SHP77 treated with DMSO at 0.1 percent for 48 hours (cell line): ENCODE measurements around the gene PCDHB15.
"Not testable (repeated sequence)": the region's sequence is repeated elsewhere in the genome, so short reads cannot be mapped to it uniquely, and the experiment has no call there.

Experiments used
- DNase-seq: peaks from one replicate; lab custom pipeline; 2025; lab: John Stamatoyannopoulos, UW

PCDHB15 gene

DNA sequence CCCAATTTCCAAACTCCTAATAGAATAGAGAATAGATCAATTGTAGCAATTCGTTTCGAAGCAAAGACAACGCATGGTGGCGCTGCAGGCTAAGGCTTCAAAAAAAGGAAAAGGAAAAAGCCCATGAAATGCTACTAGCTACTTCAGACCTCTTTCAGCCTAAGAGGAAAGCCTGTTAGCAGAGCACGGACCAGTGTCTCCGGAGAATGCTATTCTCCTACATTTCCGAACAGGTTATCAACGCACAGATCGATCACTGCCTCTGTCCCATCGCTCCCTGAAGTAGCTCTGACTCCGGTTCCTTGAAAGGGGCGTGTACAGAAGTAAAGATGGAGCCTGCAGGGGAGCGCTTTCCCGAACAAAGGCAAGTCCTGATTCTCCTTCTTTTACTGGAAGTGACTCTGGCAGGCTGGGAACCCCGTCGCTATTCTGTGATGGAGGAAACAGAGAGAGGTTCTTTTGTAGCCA, at the start of gene PCDHB15:
PCDHB15 (plus strand) TSS at position 146 of the 468 bp plus-strand sequence; CDS start at position 330, 184 bp downstream.
- no peak for DNase-seq

DNA sequence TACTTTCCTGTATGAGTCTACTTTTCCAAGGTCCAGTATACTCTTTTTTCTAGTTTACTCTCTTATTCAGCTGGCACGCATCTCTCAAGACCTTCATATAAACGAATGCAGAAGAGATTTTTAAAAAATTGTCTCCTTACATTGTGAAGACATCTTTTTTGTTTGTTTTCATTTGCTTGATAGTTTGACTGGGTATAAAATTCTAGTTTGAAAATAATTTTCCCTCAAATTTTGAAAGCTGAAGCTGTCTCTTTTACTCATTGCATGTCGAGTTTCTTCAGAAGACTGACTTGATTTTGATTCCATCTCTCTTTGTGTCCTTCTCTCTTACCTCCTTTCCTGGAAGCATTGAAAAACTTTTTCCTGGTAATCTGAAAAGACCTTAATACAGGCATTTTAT, 48.8 kb upstream of the PCDHB15 start:
- DNase-seq = no peak

DNA sequence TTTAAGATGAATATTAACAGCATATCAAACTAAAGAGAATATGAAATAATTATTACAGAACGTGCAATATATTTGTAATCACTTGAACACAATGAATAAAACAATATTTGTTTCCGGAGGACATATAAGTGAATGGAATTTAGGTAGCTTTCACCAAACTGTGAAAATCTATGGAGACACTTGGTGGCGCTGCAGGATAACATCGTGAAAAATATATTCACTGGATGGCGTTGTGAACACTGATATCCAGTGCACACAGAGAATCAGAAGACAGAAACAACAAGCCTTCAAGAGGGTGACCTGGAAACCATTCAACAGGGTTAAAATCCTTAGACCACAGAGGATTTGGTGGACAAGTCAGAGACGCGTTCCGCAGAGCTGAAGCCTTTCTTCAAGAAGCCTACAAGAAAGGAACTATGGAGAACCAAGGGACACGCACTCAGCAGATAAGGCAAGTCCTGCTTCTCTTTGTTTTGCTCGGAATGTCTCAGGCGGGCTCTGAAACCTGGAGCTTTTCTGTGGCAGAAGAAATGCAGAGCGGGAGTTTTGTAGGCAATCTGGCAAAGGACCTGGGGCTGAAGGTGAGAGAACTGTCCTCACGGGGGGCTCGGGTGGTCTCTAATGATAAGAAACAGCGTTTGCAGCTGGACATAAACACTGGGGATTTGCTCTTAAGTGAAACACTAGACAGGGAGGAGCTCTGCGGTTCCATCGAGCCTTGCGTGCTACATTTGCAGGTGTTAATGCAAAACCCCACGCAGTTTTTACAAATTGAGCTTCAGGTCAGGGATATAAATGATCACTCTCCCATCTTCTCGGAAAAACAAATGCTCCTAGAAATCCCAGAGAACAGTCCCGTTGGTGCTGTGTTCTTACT, 45.6 kb upstream of the PCDHB15 start, which contains the start of gene PCDHB11:
PCDHB11 (plus strand) TSS at position 269 of the 877 bp plus-strand sequence; CDS start at position 417, 148 bp downstream.
- DNase-seq = peak; percentile 30

DNA sequence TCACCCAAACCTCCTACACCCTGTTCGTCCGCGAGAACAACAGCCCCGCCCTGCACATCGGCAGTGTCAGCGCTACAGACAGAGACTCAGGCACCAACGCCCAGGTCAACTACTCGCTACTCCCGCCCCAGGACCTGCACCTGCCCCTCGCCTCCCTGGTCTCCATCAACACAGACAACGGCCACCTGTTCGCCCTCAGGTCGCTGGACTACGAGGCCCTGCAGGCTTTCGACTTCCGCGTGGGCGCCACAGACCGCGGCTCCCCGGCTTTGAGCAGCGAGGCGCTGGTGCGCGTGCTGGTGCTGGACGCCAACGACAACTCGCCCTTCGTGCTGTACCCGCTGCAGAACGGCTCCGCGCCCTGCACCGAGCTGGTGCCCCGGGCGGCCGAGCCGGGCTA, 44.1 kb upstream of the PCDHB15 start:
- not testable (repeated sequence) for DNase-seq

DNA sequence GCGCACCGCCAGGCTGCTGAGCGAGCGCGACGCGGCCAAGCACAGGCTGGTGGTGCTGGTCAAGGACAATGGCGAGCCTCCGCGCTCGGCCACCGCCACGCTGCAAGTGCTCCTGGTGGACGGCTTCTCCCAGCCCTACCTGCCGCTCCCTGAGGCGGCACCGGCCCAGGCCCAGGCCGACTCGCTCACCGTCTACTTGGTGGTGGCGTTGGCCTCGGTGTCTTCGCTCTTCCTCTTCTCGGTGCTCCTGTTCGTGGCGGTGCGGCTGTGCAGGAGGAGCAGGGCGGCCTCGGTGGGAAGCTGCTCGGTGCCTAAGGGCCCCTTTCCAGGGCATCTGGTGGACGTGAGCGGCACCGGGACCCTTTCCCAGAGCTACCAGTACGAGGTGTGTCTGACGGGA, 43.5 kb upstream of the PCDHB15 start:
- DNase-seq = not testable (repeated sequence)

DNA sequence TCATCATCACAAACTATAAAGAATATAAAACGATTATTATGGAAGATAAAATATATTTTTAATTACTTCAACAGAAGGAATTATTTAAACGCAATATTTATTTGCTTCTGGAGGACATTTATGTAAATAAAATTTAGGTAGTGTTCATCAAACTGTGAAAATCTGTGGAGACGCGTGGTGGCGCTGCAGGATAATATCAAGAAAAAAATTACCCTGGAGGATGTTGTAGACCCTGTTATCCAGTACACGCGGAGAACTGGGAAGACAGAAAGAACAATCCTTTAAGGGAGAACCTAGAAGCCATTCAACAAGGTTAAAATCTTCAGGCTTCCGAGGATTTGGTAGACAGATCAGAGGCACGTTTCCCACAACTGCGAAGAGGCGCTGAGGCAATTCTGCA, 36.7 kb upstream of the PCDHB15 start, which contains the start of gene PCDHB12:
PCDHB12 (plus strand) TSS at position 242 of the 400 bp plus-strand sequence. CDS start 189 bp downstream, outside the sequence.
- no peak for DNase-seq

DNA sequence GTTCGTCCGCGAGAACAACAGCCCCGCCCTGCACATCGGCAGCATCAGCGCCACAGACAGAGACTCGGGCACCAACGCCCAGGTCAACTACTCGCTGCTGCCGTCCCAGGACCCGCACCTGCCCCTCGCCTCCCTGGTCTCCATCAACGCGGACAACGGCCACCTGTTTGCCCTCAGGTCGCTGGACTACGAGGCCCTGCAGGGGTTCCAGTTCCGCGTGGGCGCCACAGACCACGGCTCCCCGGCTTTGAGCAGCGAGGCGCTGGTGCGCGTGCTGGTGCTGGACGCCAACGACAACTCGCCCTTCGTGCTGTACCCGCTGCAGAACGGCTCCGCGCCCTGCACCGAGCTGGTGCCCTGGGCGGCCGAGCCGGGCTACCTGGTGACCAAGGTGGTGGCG, 34.9 kb upstream of the PCDHB15 start:
- DNase-seq = not testable (repeated sequence)

DNA sequence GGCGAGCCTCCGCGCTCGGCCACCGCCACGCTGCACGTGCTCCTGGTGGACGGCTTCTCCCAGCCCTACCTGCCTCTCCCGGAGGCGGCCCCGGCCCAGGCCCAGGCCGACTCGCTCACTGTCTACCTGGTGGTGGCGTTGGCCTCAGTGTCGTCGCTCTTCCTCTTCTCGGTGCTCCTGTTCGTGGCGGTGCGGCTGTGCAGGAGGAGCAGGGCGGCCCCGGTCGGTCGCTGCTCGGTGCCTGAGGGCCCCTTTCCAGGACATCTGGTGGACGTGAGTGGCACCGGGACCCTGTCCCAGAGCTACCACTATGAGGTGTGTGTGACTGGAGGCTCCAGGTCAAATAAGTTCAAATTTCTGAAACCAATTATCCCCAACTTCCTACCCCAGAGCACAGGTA, 34.3 kb upstream of the PCDHB15 start:
- DNase-seq = not testable (repeated sequence)

DNA sequence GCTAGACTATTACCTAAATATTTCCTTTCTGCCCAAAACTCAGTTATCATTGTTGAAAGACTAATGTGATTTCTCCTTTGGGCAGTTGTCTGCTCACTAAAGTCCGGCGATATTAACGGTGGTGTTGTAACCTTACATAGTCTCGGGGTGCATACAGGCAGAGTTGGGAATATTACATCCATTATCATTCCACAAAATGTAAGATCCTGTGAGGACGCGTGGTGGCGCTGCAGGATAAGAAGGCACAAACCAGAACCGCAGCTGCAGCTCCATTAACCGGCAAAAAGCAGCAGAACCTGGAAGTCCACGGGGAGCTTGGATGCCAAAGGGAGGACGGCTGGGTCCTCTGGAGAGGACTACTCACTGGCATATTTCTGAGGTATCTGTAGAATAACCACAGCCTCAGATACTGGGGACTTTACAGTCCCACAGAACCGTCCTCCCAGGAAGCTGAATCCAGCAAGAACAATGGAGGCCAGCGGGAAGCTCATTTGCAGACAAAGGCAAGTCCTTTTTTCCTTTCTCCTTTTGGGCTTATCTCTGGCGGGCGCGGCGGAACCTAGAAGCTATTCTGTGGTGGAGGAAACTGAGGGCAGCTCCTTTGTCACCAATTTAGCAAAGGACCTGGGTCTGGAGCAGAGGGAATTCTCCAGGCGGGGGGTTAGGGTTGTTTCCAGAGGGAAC, 31.4 kb upstream of the PCDHB15 start, which contains the start of gene PCDHB13:
PCDHB13 (plus strand) TSS at position 264 of the 684 bp plus-strand sequence; CDS start at position 469, 205 bp downstream.
- DNase-seq = peak; percentile 36

DNA sequence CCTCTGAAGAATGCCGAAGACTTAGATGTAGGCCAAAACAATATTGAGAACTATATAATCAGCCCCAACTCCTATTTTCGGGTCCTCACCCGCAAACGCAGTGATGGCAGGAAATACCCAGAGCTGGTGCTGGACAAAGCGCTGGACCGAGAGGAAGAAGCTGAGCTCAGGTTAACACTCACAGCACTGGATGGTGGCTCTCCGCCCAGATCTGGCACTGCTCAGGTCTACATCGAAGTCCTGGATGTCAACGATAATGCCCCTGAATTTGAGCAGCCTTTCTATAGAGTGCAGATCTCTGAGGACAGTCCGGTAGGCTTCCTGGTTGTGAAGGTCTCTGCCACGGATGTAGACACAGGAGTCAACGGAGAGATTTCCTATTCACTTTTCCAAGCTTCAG, 30.6 kb upstream of the PCDHB15 start:
- not testable (repeated sequence) for DNase-seq

DNA sequence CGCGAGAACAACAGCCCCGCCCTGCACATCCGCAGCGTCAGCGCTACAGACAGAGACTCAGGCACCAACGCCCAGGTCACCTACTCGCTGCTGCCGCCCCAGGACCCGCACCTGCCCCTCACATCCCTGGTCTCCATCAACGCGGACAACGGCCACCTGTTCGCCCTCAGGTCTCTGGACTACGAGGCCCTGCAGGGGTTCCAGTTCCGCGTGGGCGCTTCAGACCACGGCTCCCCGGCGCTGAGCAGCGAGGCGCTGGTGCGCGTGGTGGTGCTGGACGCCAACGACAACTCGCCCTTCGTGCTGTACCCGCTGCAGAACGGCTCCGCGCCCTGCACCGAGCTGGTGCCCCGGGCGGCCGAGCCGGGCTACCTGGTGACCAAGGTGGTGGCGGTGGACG, 29.7 kb upstream of the PCDHB15 start:
- not testable (repeated sequence) for DNase-seq

DNA sequence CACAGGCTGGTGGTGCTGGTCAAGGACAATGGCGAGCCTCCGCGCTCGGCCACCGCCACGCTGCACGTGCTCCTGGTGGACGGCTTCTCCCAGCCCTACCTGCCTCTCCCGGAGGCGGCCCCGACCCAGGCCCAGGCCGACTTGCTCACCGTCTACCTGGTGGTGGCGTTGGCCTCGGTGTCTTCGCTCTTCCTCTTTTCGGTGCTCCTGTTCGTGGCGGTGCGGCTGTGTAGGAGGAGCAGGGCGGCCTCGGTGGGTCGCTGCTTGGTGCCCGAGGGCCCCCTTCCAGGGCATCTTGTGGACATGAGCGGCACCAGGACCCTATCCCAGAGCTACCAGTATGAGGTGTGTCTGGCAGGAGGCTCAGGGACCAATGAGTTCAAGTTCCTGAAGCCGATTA, 29.2 kb upstream of the PCDHB15 start:
- DNase-seq = not testable (repeated sequence)

DNA sequence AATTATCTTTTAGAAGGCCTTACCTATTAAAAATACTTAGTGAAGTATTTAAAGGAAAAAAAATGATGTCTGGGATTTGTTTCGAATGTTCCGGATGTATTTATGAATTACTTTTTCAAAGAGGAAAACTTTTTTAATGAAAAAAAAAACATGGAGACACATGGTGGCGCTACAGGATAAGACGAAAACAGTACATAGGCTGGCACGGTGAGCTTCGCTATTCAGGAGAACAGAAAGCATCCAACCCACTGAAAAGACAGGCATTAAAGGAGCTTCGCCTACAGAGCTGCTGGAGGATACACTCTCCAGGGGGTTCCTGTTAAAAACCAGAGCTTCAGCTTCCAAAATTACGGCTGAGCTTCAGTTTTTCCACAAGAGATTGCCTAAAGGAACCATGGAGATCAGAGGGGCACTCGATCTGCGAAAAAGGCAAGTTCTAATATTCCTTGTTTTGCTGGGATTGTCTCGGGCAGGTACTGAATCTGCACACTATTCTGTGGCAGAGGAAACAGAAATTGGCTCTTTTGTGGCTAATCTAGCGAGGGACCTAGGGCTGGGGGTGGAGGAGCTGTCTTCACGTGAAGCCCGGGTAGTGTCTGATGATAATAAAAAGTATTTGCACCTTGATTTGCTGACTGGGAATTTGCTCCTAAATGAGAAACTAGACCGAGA, 21.9 kb upstream of the PCDHB15 start, which contains the start of gene PCDHB14:
PCDHB14 (plus strand) TSS at position 232 of the 672 bp plus-strand sequence; CDS start at position 395, 163 bp downstream.
- peak; percentile 68 for DNase-seq

DNA sequence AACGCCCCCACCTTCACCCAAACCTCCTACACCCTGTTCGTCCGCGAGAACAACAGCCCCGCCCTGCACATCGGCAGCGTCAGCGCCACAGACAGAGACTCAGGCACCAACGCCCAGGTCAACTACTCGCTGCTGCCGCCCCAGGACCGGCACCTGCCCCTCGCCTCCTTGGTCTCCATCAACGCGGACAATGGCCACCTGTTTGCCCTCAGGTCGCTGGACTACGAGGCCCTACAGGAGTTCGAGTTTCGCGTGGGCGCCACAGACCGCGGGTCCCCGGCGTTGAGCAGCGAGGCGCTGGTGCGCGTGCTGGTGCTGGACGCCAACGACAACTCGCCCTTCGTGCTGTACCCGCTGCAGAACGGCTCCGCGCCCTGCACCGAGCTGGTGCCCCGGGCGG, 20.4 kb upstream of the PCDHB15 start:
- not testable (repeated sequence) for DNase-seq

DNA sequence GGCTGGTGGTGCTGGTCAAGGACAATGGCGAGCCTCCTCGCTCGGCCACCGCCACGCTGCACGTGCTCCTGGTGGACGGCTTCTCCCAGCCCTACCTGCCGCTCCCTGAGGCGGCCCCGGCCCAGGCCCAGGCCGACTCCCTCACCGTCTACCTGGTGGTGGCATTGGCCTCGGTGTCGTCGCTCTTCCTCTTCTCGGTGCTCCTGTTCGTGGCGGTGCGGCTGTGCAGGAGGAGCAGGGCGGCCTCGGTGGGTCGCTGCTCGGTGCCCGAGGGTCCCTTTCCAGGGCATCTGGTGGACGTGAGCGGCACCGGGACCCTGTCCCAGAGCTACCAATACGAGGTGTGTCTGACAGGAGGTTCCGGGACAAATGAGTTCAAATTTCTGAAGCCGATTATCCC, 19.8 kb upstream of the PCDHB15 start:
- DNase-seq = not testable (repeated sequence)

DNA sequence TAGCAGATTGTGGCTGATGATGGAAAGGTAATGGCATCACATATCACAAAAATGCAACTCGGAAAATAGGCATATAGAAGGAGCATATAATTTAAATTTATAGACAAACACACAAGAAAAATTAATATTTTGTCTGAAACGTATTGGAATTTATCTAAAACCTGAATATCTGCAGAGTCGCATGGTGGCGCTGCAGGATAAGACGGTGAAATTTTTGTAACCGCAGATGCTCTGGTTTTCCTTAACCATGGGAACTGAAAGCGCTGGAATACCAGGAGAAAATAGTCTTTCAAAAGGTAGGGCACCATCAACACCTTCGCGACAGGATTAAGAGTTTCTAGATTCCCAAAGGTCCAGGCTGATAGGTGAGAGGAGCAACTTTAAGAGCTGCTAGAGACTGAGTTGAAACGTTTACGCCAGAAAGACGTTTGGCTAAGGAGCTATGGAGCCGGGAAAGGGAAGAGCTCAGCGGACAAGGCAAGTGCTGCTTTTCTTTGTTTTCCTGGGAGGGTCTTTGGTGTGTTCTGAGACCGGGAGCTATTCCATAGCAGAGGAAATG, 11.0 kb upstream of the PCDHB15 start:
- no peak for DNase-seq

DNA sequence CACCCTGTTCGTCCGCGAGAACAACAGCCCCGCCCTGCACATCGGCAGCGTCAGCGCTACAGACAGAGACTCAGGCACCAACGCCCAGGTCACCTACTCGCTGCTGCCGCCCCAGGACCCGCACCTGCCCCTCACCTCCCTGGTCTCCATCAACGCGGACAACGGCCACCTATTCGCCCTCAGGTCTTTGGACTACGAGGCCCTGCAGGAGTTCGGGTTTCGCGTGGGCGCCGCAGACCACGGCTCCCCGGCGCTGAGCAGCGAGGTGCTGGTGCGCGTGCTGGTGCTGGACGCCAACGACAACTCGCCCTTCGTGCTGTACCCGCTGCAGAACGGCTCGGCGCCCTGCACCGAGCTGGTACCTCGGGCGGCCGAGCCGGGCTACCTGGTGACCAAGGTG, 9.3 kb upstream of the PCDHB15 start:
- not testable (repeated sequence) for DNase-seq

DNA sequence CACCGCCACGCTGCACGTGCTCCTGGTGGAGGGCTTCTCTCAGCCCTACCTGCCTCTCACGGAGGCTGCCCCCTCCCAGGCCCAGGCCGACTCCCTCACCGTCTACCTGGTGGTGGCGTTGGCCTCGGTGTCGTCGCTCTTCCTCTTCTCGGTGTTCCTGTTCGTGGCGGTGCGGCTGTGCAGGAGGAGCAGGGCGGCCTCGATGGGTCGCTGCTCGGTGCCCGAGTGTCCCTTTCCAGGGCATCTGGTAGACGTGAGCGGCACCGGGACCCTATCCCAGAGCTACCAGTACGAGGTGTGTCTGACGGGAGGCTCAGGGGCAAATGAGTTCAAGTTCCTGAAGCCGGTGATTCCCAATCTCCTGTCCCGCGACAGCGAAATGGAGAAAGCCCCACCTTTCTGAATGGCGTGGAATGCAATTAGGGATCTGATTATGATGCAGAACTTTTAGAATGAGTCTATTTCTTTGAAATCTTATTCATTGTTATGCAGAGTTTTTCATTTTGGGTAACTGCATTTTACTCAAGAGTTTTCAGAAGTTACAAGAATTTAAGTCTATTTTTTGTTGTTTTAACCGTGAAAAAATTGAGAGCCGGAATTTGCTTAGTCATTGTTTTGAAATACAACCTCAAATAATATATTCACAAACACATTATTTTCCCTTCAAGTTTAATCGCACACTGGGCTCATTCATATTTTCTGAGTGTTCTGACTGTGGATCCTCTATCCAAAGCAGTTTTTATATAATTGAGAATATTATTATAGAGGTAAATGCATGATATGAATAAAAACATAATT, 8.5 kb upstream of the PCDHB15 start:
- DNase-seq = no peak

DNA sequence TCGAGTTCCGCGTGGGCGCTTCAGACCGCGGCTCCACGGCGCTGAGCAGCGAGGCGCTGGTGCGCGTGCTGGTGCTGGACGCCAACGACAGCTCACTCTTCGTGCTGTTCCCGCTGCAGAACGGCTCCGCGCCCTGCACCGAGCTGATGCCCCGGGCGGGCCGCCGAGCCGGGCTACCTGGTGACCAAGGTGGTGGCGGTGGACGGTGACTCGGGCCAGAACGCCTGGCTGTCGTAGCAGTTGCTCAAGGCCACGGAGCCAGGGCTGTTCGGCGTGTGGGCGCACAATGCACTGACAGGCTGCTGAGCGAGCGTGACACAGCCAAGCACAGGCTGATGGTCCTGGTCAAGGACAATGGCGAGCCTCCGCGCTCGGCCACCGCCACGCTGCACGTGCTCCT, 3.7 kb upstream of the PCDHB15 start:
- DNase-seq = no peak

DNA sequence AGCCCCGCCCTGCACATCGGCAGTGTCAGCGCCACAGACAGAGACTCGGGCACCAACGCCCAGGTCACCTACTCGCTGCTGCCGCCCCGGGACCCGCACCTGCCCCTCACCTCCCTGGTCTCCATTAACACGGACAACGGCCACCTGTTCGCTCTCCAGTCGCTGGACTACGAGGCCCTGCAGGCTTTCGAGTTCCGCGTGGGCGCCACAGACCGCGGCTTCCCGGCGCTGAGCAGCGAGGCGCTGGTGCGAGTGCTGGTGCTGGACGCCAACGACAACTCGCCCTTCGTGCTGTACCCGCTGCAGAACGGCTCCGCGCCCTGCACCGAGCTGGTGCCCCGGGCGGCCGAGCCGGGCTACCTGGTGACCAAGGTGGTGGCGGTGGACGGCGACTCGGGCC, 1.8 kb downstream of the PCDHB15 start:
- not testable (repeated sequence) for DNase-seq

DNA sequence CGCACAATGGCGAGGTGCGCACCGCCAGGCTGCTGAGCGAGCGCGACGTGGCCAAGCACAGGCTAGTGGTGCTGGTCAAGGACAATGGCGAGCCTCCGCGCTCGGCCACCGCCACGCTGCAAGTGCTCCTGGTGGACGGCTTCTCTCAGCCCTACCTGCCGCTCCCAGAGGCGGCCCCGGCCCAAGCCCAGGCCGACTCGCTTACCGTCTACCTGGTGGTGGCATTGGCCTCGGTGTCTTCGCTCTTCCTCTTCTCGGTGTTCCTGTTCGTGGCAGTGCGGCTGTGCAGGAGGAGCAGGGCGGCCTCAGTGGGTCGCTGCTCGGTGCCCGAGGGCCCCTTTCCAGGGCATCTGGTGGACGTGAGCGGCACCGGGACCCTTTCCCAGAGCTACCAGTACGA, 2.2 kb downstream of the PCDHB15 start:
- DNase-seq = not testable (repeated sequence)
